Astrocyte of the cerebellum (primary cell): ENCODE measurements around the gene FAM193A.
"Not testable (repeated sequence)": the region's sequence is repeated elsewhere in the genome, so short reads cannot be mapped to it uniquely, and the experiment has no call there.

Source experiments
- DNase-seq: peaks from one replicate; pipeline ENCODE4 v3.0.0-alpha.2; 2011; ENCODE audit warnings: low read depth
- H3K4me3 ChIP-seq: 2 replicates; pipeline ENCODE4 v1.5.1; 2011; ENCODE audit warnings: mild to moderate bottlenecking, low read depth, low read length, moderate library complexity
- CTCF ChIP-seq: IDR thresholded peaks from 2 replicates; pipeline ENCODE4 v1.5.1; 2012; ENCODE audit warnings: low read length, low read depth, moderate library complexity, mild to moderate bottlenecking; ENCODE audit errors: missing control alignments
- in situ Hi-C: cut with HindIII; loops from 2 replicates; pipeline ENCODE4 v1.10.0; 2017; ENCODE audit warnings: low sequenced_read_pairs

Gene FAM193A

GRCh38 chr4:2721586-2721985, 185.1 kb downstream of the FAM193A start:
- in situ Hi-C loops = no loop called here
- H3K4me3 ChIP-seq = no peak overlapping the region
- TF ChIP-seq CTCF = no peak
- no peak for DNase-seq

- DNase-seq = no peak
- TF ChIP-seq CTCF = no peak
- in situ Hi-C loops = no loop called here
- no peak overlapping the region for H3K4me3 ChIP-seq
These were observed 185.6 kb downstream of the FAM193A start for GRCh38 chr4:2722033-2722432.

- TF ChIP-seq CTCF = no peak
- in situ Hi-C loops = no loop called here
- H3K4me3 ChIP-seq = no peak overlapping the region
- DNase-seq = no peak
These were observed 187.3 kb downstream of the FAM193A start for GRCh38 chr4:2723751-2724150.

GRCh38 chr4:2725380-2725779, 188.9 kb downstream of the FAM193A start:
- no peak for DNase-seq
- TF ChIP-seq CTCF = no peak
- H3K4me3 ChIP-seq = no peak overlapping the region
- in situ Hi-C loops = no loop called here

GRCh38 chr4:2726881-2727280, 190.4 kb downstream of the FAM193A start:
- H3K4me3 ChIP-seq, in situ Hi-C loops, DNase-seq: not testable (repeated sequence)

GRCh38 chr4:2728221-2728620, 191.8 kb downstream of the FAM193A start:
- DNase-seq = no peak
- TF ChIP-seq CTCF = no peak
- in situ Hi-C loops = no loop called here
- no peak overlapping the region for H3K4me3 ChIP-seq

- in situ Hi-C loops = no loop called here
- H3K4me3 ChIP-seq = no peak overlapping the region
- DNase-seq = no peak
- TF ChIP-seq CTCF = no peak
These were observed 192.5 kb downstream of the FAM193A start for GRCh38 chr4:2728806-2729532.
